HG03378 (cell line): Measurements from ENCODE around the gene VEZF1.

ENCODE experiments used
- ATAC-seq: cut with Tn5 transposase; IDR thresholded peaks from one replicate; pipeline ENCODE4 v1.9.1; 2021; ENCODE audit warnings: mild to moderate bottlenecking, moderate library complexity; ENCODE audit not compliant: unreplicated experiment

The VEZF1 gene

DNA sequence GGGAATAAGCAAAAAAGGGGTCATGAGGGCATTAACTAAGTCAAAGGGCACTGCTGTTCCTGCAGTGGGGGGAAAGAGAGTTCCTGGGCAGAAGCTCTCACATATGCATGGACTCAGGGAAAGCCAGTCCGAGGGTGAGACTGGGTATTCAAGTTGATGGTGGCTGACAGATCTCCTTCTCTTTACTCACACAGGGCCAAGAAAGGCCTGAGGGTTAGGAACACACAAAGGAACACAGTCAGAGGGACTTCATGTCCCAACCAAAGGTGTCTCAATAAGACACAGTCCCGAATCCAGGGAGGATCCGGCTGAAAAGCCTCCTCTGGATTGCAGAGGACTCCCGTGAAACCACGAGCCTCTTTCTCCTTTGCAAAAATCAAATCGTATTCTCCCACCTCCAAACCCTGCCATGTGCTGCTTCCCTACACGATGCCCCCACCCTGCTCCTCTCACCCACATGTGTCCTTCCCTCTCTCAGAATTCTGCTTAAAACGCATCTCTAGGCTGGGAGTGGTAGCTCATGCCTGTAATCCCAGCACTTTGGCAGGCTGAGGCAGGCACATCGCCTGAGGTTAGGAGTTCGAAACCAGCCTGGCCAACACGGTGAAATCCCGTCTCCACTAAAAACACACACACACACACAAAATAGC lies 56.4 kb downstream of the VEZF1 start:
- ATAC-seq: no peak

GRCh38 chr17:57930239-57930638 lies 57.8 kb downstream of the VEZF1 start:
- no peak for ATAC-seq

DNA sequence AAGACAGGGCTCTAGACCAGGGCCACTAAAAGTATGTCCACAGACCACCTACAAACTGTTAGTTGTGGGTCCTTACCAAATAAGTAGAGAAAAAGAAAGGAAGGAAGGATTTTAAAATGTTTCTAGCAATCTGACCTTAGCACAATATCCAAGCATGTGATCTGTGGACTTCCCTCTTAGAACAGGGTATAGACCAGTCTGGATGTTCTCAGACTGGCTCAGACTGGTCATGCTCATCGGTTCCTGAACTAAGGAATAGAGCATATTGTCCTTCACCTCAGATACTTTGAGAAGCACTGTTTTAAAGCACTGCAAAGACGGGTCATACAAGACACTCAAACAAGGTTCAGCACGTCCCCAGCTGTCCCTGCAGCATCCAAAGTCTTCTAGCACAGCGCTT lies 58.7 kb downstream of the VEZF1 start:
- ATAC-seq: no peak

- no peak for ATAC-seq
Measured at GRCh38 chr17:57928928-57929327, 59.1 kb downstream of the VEZF1 start.

GRCh38 chr17:57927048-57927723 lies 60.9 kb downstream of the VEZF1 start:
- ATAC-seq: no peak

GRCh38 chr17:57926723-57927047 lies 61.4 kb downstream of the VEZF1 start:
- no peak for ATAC-seq

- no peak for ATAC-seq
Measured at GRCh38 chr17:57925361-57925990, 62.6 kb downstream of the VEZF1 start.

GRCh38 chr17:57924677-57925076 lies 63.4 kb downstream of the VEZF1 start:
- ATAC-seq: no peak
